ENCODE measurements around the gene METTL6.
"Not testable (repeated sequence)": the region's sequence is repeated elsewhere in the genome, so short reads cannot be mapped to it uniquely, and the experiment has no call there.

Gene METTL6

DNA sequence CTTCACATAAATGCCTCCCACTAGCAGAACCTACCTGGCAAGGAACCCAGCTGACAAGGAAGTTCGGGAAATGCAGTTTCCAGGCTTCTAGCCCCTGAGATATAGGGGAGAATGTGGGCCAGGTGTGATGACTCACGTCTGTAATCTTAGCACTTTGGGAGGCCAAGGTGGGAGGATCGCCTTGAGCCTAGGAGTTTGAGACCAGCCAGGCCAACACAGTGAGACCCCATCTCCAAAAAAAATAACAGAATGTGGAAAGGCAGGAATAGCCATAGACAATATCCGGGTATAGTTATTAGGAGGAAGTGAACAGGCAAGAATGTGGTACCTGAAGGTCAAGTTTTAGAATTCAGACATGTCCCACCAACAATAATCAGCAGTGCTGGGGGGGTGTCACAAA is 54.4 kb downstream of the METTL6 start:
- no peak overlapping the region for H3K27ac ChIP-seq (replicated peaks)
- H3K27me3 ChIP-seq (ENCODE audit: insufficient read depth, poor library complexity, severe bottlenecking), result peaks cover 3% of the 10 kb centered on the region
- no peak for TF ChIP-seq GABPA (IDR thresholded peaks at IDR 0.05; ENCODE audit: low read depth)
- no peak overlapping the region for H3K4me3 ChIP-seq (replicated peaks; ENCODE audit: insufficient read depth, low read length)
- DNase-seq (ENCODE audit: low read depth in 1 of 2, low spot score in 1 of 2), result no peak

DNA sequence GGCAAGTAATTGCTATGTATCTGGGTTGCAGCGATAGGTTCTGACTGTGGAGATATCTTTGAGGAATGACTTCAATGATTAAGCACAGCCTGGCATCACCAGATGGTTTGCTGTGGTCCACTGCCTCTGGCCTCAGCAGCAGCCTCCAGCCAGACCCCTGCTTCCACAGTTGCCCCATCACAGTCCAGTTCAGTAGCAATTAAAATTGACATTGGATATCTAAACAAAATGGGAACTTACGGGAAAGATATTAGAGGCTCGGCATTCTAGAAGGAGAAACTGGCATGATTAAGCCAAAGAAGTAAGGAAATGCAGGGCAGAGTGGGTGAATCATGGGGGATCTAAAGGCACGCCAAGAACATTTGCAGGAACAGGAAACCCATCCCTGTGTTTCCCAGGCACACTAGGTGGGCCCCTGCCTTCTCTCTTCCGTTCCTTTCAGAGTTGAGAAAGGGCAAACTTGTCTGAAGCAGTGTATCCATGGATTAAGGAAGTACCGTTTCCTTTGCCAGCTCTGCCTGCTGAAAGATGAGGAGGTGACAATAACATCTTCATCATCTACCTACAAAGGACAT is 58.7 kb downstream of the METTL6 start:
- DNase-seq (ENCODE audit: low read depth in 1 of 2, low spot score in 1 of 2), result no peak
- no peak overlapping the region for H3K4me3 ChIP-seq (replicated peaks; ENCODE audit: insufficient read depth, low read length)
- peaks cover 3% of the 10 kb centered on the region for H3K27me3 ChIP-seq (ENCODE audit: insufficient read depth, poor library complexity, severe bottlenecking)
- H3K27ac ChIP-seq (replicated peaks), result no peak overlapping the region
- TF ChIP-seq POLR2AphosphoS5 (IDR thresholded peaks at IDR 0.05; ENCODE audit: low read depth) (no peak), SPI1 (IDR thresholded peaks at IDR 0.05; ENCODE audit: borderline replicate concordance, low read depth) (no peak), GABPA (IDR thresholded peaks at IDR 0.05; ENCODE audit: low read depth) (no peak)
- TF ChIP-seq, protein P1, sequence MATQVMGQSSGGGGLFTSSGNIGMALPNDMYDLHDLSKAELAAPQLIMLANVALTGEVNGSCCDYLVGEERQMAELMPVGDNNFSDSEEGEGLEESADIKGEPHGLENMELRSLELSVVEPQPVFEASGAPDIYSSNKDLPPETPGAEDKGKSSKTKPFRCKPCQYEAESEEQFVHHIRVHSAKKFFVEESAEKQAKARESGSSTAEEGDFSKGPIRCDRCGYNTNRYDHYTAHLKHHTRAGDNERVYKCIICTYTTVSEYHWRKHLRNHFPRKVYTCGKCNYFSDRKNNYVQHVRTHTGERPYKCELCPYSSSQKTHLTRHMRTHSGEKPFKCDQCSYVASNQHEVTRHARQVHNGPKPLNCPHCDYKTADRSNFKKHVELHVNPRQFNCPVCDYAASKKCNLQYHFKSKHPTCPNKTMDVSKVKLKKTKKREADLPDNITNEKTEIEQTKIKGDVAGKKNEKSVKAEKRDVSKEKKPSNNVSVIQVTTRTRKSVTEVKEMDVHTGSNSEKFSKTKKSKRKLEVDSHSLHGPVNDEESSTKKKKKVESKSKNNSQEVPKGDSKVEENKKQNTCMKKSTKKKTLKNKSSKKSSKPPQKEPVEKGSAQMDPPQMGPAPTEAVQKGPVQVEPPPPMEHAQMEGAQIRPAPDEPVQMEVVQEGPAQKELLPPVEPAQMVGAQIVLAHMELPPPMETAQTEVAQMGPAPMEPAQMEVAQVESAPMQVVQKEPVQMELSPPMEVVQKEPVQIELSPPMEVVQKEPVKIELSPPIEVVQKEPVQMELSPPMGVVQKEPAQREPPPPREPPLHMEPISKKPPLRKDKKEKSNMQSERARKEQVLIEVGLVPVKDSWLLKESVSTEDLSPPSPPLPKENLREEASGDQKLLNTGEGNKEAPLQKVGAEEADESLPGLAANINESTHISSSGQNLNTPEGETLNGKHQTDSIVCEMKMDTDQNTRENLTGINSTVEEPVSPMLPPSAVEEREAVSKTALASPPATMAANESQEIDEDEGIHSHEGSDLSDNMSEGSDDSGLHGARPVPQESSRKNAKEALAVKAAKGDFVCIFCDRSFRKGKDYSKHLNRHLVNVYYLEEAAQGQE (IDR thresholded peaks at IDR 0.05; ENCODE audit: insufficient replicate concordance, low read depth), result no peak
- TF ChIP-seq, protein P2, sequence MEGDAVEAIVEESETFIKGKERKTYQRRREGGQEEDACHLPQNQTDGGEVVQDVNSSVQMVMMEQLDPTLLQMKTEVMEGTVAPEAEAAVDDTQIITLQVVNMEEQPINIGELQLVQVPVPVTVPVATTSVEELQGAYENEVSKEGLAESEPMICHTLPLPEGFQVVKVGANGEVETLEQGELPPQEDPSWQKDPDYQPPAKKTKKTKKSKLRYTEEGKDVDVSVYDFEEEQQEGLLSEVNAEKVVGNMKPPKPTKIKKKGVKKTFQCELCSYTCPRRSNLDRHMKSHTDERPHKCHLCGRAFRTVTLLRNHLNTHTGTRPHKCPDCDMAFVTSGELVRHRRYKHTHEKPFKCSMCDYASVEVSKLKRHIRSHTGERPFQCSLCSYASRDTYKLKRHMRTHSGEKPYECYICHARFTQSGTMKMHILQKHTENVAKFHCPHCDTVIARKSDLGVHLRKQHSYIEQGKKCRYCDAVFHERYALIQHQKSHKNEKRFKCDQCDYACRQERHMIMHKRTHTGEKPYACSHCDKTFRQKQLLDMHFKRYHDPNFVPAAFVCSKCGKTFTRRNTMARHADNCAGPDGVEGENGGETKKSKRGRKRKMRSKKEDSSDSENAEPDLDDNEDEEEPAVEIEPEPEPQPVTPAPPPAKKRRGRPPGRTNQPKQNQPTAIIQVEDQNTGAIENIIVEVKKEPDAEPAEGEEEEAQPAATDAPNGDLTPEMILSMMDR (IDR thresholded peaks at IDR 0.05; ENCODE audit: insufficient read depth, low read length), result no peak

DNA sequence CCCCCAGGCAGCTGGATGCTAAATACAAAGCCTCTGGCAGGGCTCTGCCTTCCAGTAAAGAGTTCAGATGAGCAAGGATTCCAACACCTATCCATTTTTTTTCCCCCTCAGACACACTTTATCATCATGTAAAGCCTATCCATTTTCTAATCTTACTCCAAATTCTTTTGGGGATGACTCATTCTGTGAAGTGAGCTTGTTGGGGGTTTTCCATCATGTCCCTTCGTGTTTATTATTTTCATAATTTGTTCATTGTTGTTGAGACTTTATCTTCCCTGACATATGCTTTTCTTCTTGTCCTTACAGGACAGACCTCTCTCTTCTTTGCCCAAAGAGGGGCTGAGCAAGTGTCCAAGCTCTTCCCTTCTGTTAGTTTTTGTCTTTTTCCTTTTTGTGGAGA is 60.3 kb downstream of the METTL6 start:
- DNase-seq (ENCODE audit: low read depth in 1 of 2, low spot score in 1 of 2), result no peak
- peaks cover 3% of the 10 kb centered on the region for H3K27me3 ChIP-seq (ENCODE audit: insufficient read depth, poor library complexity, severe bottlenecking)
- TF ChIP-seq, protein P2 (IDR thresholded peaks at IDR 0.05; ENCODE audit: insufficient read depth, low read length), result no peak
- TF ChIP-seq GABPA (IDR thresholded peaks at IDR 0.05; ENCODE audit: low read depth) (no peak), SPI1 (IDR thresholded peaks at IDR 0.05; ENCODE audit: borderline replicate concordance, low read depth) (no peak), POLR2AphosphoS5 (IDR thresholded peaks at IDR 0.05; ENCODE audit: low read depth) (no peak)
- TF ChIP-seq, protein P1 (IDR thresholded peaks at IDR 0.05; ENCODE audit: insufficient replicate concordance, low read depth), result no peak
- H3K4me3 ChIP-seq (replicated peaks; ENCODE audit: insufficient read depth, low read length), result no peak overlapping the region
- no peak overlapping the region for H3K27ac ChIP-seq (replicated peaks)

DNA sequence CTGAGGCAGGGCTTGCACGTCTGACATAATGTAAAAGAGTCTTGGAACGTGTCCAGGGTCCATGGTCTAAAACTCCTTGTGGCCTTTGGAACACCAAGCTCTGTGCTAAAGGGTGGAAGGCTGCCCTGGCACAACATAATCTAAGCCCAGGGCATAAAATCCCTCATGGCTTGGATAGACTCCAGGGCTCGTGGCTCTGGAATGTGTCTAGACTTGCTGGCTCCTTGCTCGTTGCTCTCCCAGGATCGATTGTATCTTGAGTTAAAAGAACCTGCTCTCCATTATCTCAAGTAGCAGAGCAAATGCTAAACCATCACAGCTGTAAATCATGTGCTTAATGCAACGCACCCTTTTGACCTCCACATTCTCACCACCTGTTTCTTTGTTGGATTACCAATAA is 63.3 kb downstream of the METTL6 start:
- not testable (repeated sequence) for DNase-seq (ENCODE audit: low read depth in 1 of 2, low spot score in 1 of 2); H3K27ac ChIP-seq (replicated peaks); H3K27me3 ChIP-seq (ENCODE audit: insufficient read depth, poor library complexity, severe bottlenecking); H3K4me3 ChIP-seq (replicated peaks; ENCODE audit: insufficient read depth, low read length)

DNA sequence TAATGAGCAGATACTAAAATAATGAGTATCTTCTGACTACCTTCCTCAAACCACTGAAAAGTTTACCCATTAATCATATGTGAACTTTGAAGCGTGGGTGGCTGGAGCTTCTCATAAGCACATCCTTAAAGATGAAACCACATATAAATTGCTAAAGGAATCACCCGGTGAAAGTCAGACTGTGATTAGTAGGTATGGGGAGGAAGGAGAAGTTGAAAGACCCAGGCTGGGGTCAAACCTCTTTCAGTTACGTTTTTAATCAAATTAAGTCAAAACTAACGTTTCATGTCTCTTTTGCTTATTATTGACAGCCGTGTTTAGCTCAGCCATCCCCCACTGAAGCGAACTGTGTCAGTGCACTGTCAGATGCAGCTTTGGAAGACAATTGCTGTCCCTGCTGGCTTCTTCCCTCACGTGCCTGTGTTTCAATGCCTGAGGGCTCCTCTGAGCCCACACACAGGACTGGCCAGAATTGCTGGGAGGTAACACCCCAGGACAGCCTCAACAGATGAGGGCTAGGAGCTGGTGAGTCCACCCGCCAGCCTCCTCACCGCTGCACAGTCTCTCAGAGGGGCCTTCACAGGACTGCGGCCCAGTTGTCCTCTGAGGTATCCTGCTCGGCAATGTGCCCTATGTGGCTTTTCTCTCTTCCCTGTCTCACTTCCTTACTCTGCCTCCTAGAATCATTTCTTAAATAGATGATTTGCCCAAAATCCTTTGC is 65.7 kb downstream of the METTL6 start:
- no peak overlapping the region for H3K27ac ChIP-seq (replicated peaks)
- DNase-seq (ENCODE audit: low read depth in 1 of 2, low spot score in 1 of 2), result no peak
- no peak overlapping the region for H3K4me3 ChIP-seq (replicated peaks; ENCODE audit: insufficient read depth, low read length)
- no peak for TF ChIP-seq POLR2AphosphoS5 (IDR thresholded peaks at IDR 0.05; ENCODE audit: low read depth)
- TF ChIP-seq, protein P2 (IDR thresholded peaks at IDR 0.05; ENCODE audit: insufficient read depth, low read length), result no peak
- no peak for TF ChIP-seq GABPA (IDR thresholded peaks at IDR 0.05; ENCODE audit: low read depth)
- TF ChIP-seq, protein P1 (IDR thresholded peaks at IDR 0.05; ENCODE audit: insufficient replicate concordance, low read depth), result no peak
- no peak for TF ChIP-seq SPI1 (IDR thresholded peaks at IDR 0.05; ENCODE audit: borderline replicate concordance, low read depth)
- H3K27me3 ChIP-seq (ENCODE audit: insufficient read depth, poor library complexity, severe bottlenecking), result no peaks in the 10 kb centered on the region

All from HL-60 (cell line).